Measurements from ENCODE around the gene WDR4.

DNA sequence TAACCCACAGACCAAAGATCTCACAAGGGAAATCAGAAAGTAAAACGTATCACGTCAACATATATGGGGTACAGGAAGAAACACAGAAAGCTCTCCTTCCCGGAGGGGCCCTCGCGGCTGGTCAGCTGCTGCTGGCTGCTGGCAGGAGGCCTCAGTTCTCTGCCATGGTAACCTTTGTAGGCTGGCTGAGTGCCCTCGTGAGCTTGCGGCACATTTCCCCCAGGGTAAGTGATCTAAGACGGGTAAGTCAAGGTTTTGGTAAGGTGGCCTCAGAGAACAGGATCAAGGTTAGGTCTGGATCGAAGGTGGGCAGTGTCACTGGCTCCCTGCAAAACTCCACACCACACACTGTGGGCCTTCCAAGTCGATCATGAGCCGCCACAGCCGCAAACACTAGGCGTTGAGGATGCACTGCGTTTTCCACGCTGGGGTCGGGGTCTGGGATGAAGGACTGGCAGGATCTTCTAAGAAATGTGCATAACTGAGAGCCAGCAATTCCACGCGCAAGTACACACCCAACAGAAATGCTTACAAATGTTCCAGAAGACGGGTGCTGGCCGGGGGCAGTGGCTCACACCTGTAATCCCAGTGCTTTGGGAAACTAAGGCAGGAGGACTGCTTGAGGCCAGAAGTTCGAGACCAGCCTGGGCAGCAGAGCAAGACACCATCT lies 33.9 kb downstream of the WDR4 start:
- TF ChIP-seq, protein P1, sequence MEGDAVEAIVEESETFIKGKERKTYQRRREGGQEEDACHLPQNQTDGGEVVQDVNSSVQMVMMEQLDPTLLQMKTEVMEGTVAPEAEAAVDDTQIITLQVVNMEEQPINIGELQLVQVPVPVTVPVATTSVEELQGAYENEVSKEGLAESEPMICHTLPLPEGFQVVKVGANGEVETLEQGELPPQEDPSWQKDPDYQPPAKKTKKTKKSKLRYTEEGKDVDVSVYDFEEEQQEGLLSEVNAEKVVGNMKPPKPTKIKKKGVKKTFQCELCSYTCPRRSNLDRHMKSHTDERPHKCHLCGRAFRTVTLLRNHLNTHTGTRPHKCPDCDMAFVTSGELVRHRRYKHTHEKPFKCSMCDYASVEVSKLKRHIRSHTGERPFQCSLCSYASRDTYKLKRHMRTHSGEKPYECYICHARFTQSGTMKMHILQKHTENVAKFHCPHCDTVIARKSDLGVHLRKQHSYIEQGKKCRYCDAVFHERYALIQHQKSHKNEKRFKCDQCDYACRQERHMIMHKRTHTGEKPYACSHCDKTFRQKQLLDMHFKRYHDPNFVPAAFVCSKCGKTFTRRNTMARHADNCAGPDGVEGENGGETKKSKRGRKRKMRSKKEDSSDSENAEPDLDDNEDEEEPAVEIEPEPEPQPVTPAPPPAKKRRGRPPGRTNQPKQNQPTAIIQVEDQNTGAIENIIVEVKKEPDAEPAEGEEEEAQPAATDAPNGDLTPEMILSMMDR (IDR thresholded peaks at IDR 0.05; ENCODE audit: low read depth, low read length, missing input control): no peak
- TF ChIP-seq, protein P2, sequence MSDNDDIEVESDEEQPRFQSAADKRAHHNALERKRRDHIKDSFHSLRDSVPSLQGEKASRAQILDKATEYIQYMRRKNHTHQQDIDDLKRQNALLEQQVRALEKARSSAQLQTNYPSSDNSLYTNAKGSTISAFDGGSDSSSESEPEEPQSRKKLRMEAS (IDR thresholded peaks at IDR 0.05): no peak
- TF ChIP-seq TAF1 (conservative IDR thresholded peaks at IDR 0.05) (no peak), SP1 (IDR thresholded peaks at IDR 0.05) (no peak), FOXA2 (IDR thresholded peaks at IDR 0.05) (no peak), EGR1 (IDR thresholded peaks at IDR 0.05; ENCODE audit: low read depth in 2 of 2) (no peak), JUND (IDR thresholded peaks at IDR 0.05) (no peak), YY1 (IDR thresholded peaks at IDR 0.05) (no peak), GABPA (IDR thresholded peaks at IDR 0.05 in 1 of 2, conservative IDR thresholded peaks at IDR 0.05 in 1 of 2) (no peak)
- TF ChIP-seq, protein P3, sequence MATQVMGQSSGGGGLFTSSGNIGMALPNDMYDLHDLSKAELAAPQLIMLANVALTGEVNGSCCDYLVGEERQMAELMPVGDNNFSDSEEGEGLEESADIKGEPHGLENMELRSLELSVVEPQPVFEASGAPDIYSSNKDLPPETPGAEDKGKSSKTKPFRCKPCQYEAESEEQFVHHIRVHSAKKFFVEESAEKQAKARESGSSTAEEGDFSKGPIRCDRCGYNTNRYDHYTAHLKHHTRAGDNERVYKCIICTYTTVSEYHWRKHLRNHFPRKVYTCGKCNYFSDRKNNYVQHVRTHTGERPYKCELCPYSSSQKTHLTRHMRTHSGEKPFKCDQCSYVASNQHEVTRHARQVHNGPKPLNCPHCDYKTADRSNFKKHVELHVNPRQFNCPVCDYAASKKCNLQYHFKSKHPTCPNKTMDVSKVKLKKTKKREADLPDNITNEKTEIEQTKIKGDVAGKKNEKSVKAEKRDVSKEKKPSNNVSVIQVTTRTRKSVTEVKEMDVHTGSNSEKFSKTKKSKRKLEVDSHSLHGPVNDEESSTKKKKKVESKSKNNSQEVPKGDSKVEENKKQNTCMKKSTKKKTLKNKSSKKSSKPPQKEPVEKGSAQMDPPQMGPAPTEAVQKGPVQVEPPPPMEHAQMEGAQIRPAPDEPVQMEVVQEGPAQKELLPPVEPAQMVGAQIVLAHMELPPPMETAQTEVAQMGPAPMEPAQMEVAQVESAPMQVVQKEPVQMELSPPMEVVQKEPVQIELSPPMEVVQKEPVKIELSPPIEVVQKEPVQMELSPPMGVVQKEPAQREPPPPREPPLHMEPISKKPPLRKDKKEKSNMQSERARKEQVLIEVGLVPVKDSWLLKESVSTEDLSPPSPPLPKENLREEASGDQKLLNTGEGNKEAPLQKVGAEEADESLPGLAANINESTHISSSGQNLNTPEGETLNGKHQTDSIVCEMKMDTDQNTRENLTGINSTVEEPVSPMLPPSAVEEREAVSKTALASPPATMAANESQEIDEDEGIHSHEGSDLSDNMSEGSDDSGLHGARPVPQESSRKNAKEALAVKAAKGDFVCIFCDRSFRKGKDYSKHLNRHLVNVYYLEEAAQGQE (IDR thresholded peaks at IDR 0.05): no peak
- TF ChIP-seq, protein P4, sequence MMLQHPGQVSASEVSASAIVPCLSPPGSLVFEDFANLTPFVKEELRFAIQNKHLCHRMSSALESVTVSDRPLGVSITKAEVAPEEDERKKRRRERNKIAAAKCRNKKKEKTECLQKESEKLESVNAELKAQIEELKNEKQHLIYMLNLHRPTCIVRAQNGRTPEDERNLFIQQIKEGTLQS (IDR thresholded peaks at IDR 0.05): no peak

Measured in liver (tissue), 3 donors.